Measurements from ENCODE around the gene FOXN1. TPM values are rescaled to one million over a fixed set of nuclear protein-coding genes. Genes with fewer than 3 reads are reported as not detected.

FOXN1 gene
- total RNA-seq, 1 donor from 2014 or later, result not detected

GRCh38 chr17:28477928-28478327 is 28.2 kb upstream of the FOXN1 start:
- DNase-seq (ENCODE audit: low spot score), result peak; percentile 19
- ATAC-seq, result no peak

- no peak for ATAC-seq
- DNase-seq (ENCODE audit: low spot score), result no peak
These were observed 27.2 kb upstream of the FOXN1 start for GRCh38 chr17:28478712-28479615.

DNA sequence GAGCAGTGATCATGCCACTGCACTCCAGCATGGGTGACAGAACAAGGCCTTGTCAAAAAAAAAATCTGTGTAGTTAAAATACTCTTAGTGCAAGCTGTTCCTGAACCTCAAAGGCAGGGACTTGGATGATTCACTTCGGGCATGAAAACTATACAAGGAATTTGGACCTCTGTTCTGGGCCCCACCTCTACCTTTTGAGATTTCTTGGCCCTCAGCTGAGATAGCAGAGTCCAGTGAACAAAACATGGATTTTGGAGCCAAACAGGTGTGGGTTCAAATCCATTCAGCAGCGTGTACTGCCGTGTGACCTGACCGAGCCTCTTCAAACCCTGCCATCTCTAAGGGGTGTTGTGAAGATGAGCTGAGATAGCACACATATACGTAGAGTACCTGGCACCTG is 25.9 kb upstream of the FOXN1 start:
- DNase-seq (ENCODE audit: low spot score) (no peak), ATAC-seq (no peak)

- DNase-seq (ENCODE audit: low spot score), result no peak
- no peak for ATAC-seq
These were observed 25.2 kb upstream of the FOXN1 start for GRCh38 chr17:28480799-28481571.

- DNase-seq (ENCODE audit: low spot score) (no peak), ATAC-seq (peak; percentile 30)
These were observed 23.5 kb upstream of the FOXN1 start for GRCh38 chr17:28482551-28483199.

DNA sequence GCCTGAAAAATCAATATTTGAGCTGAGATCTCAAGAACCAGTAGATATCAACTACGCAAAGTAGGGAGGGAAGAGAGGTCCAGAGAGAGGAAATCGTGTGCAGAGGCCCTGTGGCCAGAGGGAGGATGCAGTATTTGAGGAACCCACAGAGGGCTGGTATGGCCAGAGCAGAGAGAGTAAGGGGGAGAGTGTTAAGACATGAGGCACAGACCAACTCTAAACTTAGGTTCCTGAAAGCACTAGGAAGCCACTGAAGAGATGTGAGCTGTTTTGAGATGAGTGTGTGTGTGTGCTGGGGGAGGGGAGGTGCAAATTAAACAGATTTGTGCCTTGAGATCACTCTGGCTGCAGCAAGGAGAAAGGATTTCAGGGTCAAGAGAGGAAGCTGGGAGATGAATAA is 21.9 kb upstream of the FOXN1 start:
- ATAC-seq, result no peak

GRCh38 chr17:28485049-28485448 is 21.1 kb upstream of the FOXN1 start:
- peak; percentile 41 for ATAC-seq
- DNase-seq (ENCODE audit: low spot score), result no peak

More for the DNA sequence above, 21.9 kb upstream of the FOXN1 start:
- DNase-seq (ENCODE audit: low spot score), result no peak

DNA sequence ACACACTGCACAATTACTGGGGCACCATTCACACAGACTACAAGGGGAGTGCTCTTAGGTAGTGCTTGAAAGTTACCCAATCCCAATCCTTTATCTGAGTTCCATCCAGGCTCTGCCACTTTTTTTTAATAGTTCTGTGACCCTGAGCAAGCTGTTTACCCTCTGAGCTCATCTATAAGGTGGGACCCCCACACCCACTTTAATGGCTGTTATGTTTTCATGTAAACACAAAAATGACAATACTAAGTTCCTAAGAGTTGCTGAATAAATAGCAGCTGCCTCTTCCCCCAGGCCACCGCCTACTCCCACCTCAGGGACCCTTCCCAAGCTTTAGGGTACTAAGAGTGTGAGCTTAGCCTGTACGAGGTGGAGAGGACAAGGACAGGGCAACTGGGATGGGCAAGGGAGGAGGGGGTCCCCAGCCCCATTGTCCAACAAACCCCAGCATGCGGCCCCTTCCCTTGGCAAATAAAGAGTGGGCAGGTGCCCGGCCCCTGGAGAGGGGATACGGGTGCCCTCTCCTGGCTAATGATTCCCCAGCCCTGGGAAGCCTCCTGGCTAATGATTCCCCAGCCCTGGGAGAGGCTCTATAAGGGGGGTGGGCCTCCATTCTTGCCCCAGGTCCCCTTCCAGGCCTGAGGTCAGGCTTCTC is 18.1 kb upstream of the FOXN1 start:
- ATAC-seq, result peak; percentile 80
- DNase-seq (ENCODE audit: low spot score), result no peak

- DNase-seq (ENCODE audit: low spot score) (no peak), ATAC-seq (peak; percentile 42)
These were observed 17.4 kb upstream of the FOXN1 start for GRCh38 chr17:28488533-28489276.

DNA sequence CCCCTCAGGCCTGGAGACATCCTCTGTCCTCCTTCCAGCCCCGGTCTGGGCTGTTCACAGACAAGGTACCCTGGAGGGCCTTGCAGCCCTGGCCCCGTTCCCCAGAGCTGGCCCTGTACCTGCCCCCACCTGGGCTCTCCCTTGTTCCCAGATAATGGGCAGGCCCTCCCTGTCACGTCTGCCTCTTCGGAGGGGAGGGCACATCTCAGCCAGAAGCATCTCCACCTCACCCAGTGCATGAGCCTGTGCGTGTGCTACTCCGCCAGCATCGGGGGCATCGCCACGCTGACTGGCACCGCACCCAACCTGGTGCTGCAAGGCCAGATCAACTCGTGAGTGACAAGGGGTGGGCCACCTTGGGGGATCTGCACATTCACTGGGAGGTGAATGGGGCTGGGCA is 14.9 kb upstream of the FOXN1 start:
- ATAC-seq (no peak), DNase-seq (ENCODE audit: low spot score) (no peak)

DNA sequence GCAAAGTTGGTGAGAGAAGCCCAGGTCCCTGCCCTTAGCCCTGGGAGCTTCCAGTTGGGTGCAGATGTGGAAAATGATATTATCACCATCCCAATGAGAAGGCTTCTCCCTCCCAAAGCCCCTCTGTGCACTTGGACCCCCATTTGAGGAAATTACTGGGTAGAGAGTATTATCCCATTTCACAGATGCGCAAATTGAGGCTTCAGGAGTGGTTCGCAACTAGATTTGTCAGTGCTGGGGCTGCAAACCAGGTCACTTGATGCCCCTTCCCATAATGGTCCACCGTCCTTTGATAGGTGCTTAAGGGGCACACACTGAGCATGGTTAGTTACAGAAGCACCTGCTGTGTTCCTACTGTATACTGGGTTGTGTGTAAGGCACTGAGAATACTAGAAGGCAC is 14.3 kb upstream of the FOXN1 start:
- ATAC-seq, result no peak
- no peak for DNase-seq (ENCODE audit: low spot score)

DNA sequence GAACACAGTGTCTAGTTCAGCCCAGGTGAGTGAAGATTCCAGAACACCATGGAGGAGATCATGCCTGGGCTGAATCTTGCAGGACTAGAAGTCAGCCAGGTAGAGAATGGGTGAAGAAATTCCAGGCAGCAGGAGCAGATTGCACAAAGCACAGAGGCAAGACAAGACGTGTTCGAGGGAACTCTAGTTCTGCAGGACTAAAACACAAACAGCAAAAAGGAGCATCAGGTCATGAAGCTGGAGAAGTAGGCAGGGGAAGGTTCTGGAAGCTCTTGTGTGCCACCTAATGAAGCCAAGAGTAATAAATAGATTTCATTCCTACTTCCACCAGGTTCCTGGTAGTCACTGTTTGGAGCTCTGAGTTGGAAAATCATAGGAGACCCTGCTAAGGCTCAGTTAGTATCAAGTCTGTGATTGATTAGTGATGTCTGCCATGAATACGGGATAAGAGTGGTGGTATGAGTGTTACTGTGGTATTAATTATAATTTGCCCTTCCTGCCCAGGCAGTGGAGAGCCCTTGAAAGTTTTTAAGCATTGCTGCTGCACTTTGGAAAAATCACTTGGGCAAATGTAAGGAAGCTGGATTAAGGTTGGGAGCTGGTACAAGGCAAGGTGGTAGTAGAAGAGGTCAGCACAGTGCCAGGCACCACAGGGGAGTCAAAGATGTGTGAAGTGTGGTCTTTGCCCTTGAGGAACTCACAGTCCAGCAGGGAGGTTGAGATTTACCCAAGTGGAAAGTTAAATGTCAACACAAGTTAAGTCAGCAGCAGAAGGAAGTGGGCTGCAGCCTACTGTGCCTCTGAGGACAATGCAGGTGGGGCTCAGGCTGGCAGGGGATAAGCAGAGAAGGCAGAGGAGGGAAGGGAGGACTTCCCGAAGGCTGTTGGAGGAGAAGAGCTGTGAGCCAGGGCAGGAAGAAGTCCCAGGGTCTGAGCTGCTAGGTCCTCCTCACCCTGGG is 13.5 kb upstream of the FOXN1 start:
- ATAC-seq, result no peak
- DNase-seq (ENCODE audit: low spot score), result no peak

GRCh38 chr17:28493460-28493859 is 12.7 kb upstream of the FOXN1 start:
- DNase-seq (ENCODE audit: low spot score), result no peak

DNA sequence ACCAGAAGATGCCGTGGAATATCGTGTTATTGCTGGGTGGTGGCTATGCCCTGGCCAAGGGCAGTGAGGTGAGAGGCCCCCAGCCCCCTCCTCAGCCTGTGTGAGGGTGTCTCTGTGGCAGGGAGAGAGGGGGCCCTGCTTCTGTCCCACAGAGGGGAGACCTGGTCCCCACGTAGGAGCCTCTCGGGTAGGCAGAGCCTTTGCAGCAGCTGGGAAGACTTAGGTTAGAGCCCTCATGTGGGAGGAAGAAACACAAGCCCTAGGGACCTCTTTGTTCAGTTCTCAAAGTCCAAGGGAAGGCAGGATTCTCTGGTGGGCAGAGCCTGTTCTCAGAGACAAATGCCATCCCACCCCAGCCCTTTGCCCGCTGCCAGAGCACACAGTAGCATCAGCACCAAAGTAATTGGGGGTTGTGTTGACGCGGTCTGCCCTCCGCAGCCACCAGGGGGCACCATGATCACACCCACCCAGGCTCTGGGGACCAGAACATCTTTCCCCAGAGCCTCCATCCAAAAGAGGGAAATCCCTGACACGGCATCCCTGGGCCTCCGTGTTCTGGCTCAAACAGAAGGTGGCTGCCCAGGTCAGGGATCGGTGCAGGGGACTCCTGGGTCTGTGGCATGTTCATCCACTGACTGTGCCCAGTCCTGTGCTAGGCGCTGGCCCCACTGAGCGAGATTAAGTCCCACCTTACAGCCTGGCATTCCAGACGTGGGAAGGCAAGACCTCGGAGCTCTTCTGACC is 11.5 kb upstream of the FOXN1 start:
- ATAC-seq (peak; percentile 92), DNase-seq (ENCODE audit: low spot score) (peak; percentile 75)

More at GRCh38 chr17:28493460-28493859, 12.7 kb upstream of the FOXN1 start:
- ATAC-seq, result no peak

- ATAC-seq, result no peak
- DNase-seq (ENCODE audit: low spot score), result no peak
These were observed 10.5 kb upstream of the FOXN1 start for GRCh38 chr17:28495635-28496034.

DNA sequence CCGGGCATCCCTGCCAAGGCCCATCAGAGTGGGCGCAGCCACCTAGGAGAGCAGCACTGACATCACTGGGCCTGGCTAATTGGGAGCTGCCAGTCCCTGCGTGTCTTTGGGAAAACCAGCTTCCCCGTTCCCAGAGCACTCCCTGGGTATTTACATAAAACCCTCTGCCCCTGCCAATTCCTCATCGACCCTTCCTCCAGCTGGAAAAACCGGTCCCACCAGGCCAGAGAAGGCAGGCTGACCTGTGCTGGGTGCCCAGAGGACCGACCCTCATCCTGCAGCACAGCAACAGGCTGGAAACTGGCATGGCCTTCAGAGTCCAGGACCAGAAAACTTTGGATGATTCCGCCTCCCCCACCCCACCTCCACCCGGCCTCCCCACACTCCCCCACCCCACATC is 8.2 kb upstream of the FOXN1 start:
- ATAC-seq, result no peak
- no peak for DNase-seq (ENCODE audit: low spot score)

- DNase-seq (ENCODE audit: low spot score) (no peak), ATAC-seq (no peak)
These were observed 7.3 kb upstream of the FOXN1 start for GRCh38 chr17:28498652-28499363.

DNA sequence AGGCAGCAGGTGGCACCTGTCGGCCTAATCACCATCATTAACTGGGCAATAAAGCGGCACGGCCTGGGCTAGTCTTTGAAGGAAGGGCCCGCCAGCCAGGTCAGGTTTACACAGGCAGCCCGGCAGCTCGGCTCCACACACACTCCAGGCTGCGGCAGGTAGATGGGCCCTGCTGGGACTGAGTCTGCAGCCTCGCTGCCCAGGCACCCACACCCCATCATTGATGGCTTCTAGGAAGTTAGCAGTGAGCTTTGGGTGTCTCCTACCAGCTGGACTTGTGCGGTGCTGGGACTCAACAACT is 6.8 kb upstream of the FOXN1 start:
- ATAC-seq (no peak), DNase-seq (ENCODE audit: low spot score) (no peak)

Measured in left lobe of liver (tissue), 2 donors.